Muscle of back (tissue), 11 donors: Measurements from ENCODE around the gene RELCH. TPM values are rescaled to one million over a fixed set of nuclear protein-coding genes. Genes with fewer than 3 reads are reported as not detected.

Experiments
- DNase-seq, 3 donors: peaks; one replicate each; pipeline versions ENCODE4 v3.0.0 to v3.0.0-alpha.2; 2013
- polyA plus RNA-seq, 10 donors: library from polyadenylated mRNA; unstranded; fragments of 120-200 nt; gene quantifications; one replicate each; pipeline ENCODE4 v1.2.1, GENCODE V29; 2013; ENCODE audit not compliant: insufficient read length in 10 of 10

RELCH gene
- polyA plus RNA-seq, 10 donors: 13.2 to 23.7 (median 16.7) TPM

GRCh38 chr18:62321201-62321600 lies 134.1 kb downstream of the RELCH start:
- DNase-seq: no peak

GRCh38 chr18:62323483-62324180 lies 136.6 kb downstream of the RELCH start:
- DNase-seq: no peak

- peak in 1 of 3 donors; percentile 37 for DNase-seq
These were observed 137.2 kb downstream of the RELCH start for GRCh38 chr18:62324181-62324828.

GRCh38 chr18:62324917-62325805 lies 138.1 kb downstream of the RELCH start, which contains the start of gene TNFRSF11A:
Gene TNFRSF11A (plus strand): TSS chr18:62325310. CDS start chr18:62325353, 43 bp downstream.
- DNase-seq: peak in 1 of 3 donors; percentile 71

- peak in 1 of 3 donors; percentile 65 for DNase-seq
These were observed 139.0 kb downstream of the RELCH start for GRCh38 chr18:62325806-62326645.

GRCh38 chr18:62326646-62327348 lies 139.7 kb downstream of the RELCH start:
- no peak for DNase-seq

- DNase-seq: no peak
These were observed 140.9 kb downstream of the RELCH start for GRCh38 chr18:62327977-62328376.

GRCh38 chr18:62328586-62329525 lies 141.8 kb downstream of the RELCH start:
- DNase-seq: no peak

- DNase-seq: no peak
These were observed 142.8 kb downstream of the RELCH start for GRCh38 chr18:62329691-62330454.

GRCh38 chr18:62330650-62331049 lies 143.6 kb downstream of the RELCH start:
- DNase-seq: no peak

GRCh38 chr18:62331581-62332356 lies 144.7 kb downstream of the RELCH start:
- peak in 1 of 3 donors; percentile 50 for DNase-seq

- DNase-seq: no peak
These were observed 145.4 kb downstream of the RELCH start for GRCh38 chr18:62332431-62332830.

GRCh38 chr18:62332964-62333695 lies 146.1 kb downstream of the RELCH start:
- no peak for DNase-seq

GRCh38 chr18:62334120-62334519 lies 147.1 kb downstream of the RELCH start:
- DNase-seq: no peak

GRCh38 chr18:62335494-62335893 lies 148.4 kb downstream of the RELCH start:
- DNase-seq: no peak

GRCh38 chr18:62336618-62337017 lies 149.6 kb downstream of the RELCH start:
- no peak for DNase-seq

GRCh38 chr18:62337336-62337735 lies 150.3 kb downstream of the RELCH start:
- DNase-seq: no peak
